Esophagus squamous epithelium (tissue), 4 donors: ENCODE data around the gene SLC25A41.

Experiments used
- POLR2A ChIP-seq, 4 donors: fragments of 450-650 bp; IDR thresholded peaks; one replicate each; pipeline ENCODE4 v1.6.1; 2017; ENCODE audit warnings: antibody characterized with exemption in 4 of 4, mild to moderate bottlenecking in 4 of 4, moderate library complexity in 3 of 4
- TF ChIP-seq, protein P1 (sequence below), 6 experiments: fragments of 450-650 bp in 4 of 6; fragments of 200-600 bp in 2 of 6; sonication (generic) in 2 of 6; IDR thresholded peaks; one replicate each; pipeline ENCODE4 v1.5.1; 2016 to 2019; ENCODE audit warnings: antibody characterized with exemption in 6 of 6, mild to moderate bottlenecking in 4 of 6, moderate library complexity in 4 of 6

GRCh38 chr19:6457958-6458694 is 24.6 kb upstream of the SLC25A41 start:
- TF ChIP-seq, protein P1, sequence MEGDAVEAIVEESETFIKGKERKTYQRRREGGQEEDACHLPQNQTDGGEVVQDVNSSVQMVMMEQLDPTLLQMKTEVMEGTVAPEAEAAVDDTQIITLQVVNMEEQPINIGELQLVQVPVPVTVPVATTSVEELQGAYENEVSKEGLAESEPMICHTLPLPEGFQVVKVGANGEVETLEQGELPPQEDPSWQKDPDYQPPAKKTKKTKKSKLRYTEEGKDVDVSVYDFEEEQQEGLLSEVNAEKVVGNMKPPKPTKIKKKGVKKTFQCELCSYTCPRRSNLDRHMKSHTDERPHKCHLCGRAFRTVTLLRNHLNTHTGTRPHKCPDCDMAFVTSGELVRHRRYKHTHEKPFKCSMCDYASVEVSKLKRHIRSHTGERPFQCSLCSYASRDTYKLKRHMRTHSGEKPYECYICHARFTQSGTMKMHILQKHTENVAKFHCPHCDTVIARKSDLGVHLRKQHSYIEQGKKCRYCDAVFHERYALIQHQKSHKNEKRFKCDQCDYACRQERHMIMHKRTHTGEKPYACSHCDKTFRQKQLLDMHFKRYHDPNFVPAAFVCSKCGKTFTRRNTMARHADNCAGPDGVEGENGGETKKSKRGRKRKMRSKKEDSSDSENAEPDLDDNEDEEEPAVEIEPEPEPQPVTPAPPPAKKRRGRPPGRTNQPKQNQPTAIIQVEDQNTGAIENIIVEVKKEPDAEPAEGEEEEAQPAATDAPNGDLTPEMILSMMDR (IDR thresholded peaks at IDR 0.05) = no peak
- no peak for TF ChIP-seq POLR2A (IDR thresholded peaks at IDR 0.05)
